Urothelium cell line (cell line): ENCODE measurements around the gene GATAD2A.
"Not testable (repeated sequence)": the region's sequence is repeated elsewhere in the genome, so short reads cannot be mapped to it uniquely, and the experiment has no call there.

Source experiments
- DNase-seq: peaks from one replicate; pipeline ENCODE4 v3.0.0; 2011; ENCODE audit warnings: low spot score, mixed read lengths
- FAIRE-seq: peaks from 2 replicates; lab custom pipeline; 2011; peaks lifted over from hg19 to GRCh38; lab: Jason Lieb, UNC

GATAD2A gene, protein sequence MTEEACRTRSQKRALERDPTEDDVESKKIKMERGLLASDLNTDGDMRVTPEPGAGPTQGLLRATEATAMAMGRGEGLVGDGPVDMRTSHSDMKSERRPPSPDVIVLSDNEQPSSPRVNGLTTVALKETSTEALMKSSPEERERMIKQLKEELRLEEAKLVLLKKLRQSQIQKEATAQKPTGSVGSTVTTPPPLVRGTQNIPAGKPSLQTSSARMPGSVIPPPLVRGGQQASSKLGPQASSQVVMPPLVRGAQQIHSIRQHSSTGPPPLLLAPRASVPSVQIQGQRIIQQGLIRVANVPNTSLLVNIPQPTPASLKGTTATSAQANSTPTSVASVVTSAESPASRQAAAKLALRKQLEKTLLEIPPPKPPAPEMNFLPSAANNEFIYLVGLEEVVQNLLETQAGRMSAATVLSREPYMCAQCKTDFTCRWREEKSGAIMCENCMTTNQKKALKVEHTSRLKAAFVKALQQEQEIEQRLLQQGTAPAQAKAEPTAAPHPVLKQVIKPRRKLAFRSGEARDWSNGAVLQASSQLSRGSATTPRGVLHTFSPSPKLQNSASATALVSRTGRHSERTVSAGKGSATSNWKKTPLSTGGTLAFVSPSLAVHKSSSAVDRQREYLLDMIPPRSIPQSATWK

DNA sequence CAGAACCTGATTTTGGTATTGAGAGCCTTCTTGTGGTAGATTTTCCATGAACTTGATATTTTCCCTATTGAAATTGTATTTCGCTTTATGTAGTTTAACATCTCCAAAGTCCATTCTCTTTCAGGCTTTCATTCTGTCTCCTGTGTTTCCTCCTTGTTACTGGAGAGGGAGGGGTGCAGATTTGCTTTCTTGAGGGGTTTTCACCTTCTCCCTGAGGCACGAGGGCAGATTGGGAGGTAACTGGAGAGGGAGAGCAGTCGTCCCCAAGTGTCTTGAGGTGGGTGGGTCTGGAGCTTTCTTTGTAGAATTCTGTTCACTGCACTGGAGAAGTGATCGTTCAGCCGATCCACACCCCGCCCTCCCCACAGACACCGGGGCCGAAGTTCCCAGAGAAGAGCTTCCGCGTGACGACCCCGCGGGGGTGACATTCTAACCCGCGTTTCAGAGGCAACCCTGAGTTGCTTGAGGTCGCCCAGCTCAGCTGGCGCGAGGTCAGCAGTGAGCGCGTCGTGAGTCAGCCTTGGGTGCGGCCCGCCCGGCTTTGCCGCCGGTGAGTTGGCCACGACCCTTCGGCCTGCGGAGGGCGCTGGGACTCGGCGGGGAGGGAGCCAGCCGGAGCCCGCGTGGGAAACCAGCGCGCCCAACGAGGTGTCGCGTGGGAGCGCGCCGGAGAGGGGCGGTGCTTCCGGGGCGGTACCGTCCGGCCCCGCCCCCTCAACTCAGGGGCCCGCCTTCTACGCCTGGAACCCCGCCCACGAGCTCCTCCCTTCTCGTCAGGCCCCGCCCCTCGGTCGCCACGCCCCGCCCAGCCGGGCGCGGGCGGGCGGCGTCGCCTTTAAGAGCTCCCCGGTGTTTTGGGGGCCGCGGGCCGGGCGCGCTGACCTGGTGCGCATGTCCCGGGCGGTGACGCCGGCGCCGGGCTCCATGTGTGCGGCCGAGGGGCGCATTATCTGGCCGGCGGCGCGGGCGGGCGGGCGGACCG, at the start of gene GATAD2A:
GATAD2A (plus strand) TSS at position 797 of the 982 bp plus-strand sequence. CDS start 59,671 bp downstream, outside the sequence.
- FAIRE-seq: no peak

DNA sequence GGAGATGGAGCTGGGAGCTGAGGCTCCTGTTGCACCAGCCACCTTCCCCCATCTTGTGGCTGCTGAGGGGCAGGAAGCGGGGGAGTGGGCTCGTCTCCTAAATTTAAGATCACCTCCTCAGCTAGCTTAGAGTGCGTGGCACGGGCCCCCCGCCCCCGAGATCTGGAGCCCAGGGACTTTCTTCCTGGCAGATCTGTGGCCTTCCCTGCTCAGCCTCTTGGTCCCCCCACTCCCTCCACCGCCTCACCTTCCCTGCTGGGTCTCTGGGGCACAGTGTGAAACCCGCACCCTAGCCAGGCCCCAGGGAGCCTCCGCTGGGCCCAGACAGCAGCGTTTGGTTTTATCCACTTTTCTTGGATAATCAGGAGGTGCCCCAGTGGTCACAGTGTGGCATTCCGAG, 49.0 kb upstream of the GATAD2A start:
- no peak for DNase-seq

More for the DNA sequence above, at the start of gene GATAD2A:
- peak; percentile 84 for DNase-seq

DNA sequence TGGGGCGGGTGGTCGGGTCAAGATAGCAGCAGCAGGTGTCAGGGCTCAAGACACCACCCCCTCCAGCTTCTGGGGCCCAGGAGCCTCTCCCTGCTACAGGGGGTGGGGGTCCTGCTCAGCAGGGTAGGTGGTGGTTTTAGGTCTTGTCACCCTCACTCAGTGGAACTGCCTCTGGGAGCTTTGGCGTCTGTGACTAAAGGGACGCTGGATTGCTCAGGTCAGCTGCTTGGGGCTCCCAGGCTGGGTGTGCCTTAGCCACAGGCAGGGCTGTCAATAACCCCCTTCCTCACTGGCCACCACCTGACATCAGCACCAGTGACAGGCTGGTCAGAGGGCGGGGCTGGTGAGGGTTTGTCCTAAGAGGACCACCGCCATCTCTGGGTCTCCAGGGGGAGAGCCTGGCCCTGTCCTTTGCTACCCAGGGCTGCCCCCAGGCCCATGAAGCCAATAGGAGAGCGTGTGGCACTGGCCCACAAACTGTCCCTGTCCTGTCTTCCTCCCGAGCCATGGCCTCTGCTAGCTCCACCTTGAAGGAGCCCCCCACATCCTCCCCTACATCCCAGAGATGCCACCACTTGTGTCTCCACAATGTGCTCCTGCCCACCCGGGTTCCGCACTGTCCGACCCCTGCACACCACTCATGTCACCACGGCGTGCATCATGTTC, 48.4 kb upstream of the GATAD2A start:
- FAIRE-seq (no peak), DNase-seq (no peak)

More for the DNA sequence above, 49.0 kb upstream of the GATAD2A start:
- no peak for FAIRE-seq

DNA sequence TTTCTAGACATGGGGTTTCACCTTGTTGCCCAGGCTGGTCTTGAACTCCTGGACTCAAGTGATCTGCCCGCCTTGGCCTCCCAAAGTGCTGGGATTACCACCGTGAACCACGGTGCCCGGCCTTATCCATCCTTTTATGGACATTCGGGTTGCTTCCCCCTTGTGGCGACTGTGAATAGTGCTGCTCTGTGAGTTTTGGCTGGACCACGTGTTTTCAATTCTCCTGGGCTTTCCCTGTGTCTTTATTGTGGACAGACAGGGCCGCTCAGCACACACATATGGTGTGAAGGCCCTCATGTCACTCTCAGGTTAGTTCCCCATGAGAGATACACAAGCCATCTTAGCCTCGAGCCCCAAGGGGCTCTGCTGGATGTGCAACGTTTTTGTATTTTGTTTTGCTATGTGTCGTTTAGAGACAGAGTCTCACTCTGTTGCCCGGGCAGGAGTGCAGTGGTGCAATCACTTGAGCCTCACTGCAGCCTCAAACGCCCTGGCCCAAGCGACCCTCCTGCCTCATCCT, 44.3 kb upstream of the GATAD2A start:
- DNase-seq: peak; percentile 60
- FAIRE-seq: no peak

DNA sequence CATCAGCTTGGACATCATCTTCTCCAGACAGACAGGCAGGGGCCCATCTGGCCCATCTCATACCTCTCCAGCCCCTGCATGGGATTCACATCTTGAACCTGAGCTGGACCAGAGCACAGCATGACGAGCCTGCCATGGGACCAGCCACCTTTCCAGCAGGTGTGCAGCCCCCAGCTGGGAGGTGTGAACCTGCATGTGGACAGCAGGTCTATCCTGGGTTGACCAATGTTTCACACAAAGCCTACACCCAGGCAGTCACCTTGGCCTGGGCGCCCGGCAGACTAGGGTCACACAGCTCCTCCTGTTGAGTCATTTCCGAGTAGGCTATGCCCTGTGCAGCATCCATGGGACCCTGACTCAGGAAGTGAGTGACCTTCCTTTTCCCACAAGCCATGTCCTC, 43.4 kb upstream of the GATAD2A start:
- DNase-seq (no peak), FAIRE-seq (no peak)

DNA sequence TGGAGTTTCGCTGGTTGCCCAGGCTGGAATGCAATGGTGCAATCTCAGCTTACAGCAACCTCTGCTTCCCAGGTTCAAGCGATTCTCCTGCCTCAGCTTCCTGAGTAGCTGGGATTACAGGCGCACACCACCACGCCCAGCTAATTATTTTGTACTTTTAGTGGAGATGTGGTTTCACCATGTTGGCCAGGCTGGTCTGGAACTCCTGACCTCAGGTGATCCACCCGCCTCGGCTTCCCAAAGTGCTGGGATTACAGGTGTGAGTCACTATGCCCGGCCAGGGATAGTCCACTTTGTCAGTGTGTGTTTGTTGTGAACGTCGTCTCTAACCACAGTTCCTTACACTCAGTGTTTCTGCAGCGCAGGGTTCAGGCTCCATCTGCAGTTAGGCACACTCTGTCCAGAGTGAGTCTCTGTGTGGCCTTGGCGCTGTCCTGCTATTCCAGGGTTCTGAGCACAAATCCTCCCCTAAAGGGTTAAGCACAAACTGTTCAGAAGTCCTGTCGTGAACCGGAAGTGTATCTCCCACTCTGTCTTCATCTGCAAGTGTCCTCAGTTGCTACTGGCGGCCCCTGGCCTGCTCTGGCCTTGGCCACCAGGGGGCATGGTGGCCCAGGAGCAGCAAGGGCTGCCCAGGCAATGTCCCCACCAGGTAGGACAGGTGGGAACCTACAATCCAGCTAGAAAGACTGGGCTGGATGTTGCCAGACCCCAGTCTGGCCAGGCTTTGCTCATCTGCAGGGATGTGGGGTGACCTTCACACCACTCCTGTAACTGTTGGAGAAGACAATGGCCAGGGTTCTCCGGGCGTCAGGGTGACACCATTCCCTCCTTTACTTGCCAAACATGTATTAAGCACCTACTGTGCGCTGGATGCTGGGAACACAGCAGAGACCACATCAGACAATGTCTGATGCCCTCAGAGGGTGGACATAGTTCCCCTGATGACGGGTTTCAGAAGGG, 38.8 kb upstream of the GATAD2A start:
- FAIRE-seq: no peak
- peak; percentile 67 for DNase-seq

DNA sequence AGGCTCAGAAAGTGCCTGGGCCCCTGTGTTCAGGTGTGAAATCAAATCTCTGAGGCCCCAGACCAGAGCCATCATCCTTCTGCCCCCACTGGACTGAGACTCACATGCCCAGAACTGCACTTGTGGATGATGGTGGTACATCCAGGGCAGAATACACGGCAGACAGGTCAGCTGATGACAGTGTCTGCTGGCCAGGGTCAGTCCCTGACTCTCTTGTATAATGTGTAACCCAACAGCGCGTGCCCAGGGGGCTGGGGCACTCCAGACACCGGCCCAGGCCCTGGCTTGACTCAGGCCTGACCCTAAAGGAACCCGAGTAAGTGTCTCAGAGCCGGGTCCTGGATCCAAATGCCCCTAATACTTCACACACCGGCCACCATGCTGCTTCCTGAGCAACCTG, 37.4 kb upstream of the GATAD2A start:
- no peak for FAIRE-seq
- DNase-seq: no peak

DNA sequence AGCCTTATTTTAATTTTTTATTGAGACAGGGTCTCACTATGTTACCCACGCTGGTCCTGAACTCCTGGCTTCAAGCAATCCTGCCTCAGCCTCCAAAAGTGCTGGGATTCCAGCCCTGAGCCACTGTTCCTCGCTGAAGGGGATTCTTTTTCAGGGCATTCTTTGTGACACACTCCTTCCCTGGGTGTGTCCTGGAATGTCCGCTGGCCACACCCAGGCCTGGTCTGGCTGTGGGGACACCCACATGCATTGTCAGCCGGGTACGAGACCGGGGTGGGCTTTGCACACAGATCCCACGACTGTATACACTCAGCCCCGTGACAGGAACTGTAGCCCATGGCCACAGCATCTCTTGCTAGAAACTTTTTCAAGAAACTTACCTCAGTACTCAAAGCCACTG, 34.4 kb upstream of the GATAD2A start:
- no peak for FAIRE-seq
- DNase-seq: peak; percentile 19

DNA sequence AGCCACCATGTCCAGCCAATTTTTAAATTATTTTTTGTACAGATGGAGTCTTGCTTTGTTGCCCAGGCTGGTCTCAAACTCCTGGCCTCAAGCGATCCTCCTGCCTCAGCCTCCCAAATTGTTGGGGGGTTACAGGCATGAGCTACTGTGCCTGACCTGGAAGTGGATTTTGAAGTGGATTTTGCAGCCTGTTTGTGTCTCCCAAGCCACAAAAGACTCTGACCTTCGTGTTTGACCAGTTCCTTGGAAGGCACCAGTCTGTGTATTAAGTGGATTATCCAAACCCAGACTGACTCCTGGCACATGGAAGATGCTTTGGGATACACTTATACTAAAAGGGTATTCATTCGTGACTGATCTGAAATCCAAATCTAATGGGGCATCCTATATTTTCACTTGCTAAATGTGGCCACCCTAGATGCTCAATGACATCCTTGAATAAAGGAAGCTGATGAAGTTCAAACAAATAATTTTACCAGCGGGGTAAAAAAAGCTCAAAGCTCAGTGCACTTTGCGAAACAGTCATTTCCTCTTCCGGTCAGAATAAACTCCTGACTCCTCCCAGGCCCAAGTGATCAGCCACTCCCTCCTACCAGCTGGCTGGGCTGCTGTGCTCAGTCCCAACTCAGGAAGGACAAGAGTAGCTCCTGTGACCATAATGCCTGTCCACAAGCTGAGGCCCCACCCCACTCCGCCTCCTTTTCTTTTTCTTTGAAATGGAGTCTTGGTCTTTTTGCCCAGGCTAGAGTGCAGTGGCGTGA, 32.6 kb upstream of the GATAD2A start:
- DNase-seq (no peak), FAIRE-seq (no peak)

DNA sequence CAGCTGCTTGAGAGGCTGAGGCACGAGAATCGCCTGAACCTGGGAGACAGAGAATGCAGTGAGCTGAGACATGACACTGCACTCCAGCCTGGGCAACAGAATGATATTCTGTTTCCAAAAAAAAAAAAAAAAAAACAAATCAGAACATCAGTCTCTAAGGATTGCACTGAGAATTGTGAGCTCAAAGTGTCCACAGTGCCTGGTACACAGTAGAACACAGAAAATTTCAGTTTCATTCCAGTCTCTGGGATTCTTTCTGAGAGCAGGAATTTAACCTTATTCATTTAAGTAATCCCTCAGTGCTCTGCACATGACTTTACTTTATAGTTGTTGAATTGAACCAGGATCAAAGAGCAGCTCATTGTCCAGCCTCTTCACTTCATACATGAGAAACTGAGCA, 25.9 kb upstream of the GATAD2A start:
- no peak for DNase-seq
- no peak for FAIRE-seq

DNA sequence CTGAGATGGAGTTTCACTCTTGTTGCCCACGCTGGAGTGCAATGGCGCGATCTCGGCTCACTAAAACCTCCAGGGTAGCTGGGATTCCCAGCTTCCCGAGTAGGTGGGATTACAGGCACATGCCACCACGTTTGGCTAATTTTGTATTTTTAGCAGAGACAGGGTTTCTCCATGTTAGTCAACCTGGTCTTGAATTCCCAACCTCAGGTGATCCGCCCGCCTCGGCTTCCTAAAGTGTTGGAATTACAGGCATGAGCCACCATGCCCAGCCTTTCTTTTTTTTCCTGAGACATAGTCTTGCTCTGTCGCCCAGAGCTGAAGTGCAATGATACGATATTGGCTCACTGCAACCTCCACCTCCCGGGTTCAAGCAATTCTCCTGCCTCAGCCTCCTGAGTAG, 25.2 kb upstream of the GATAD2A start:
- FAIRE-seq, DNase-seq: not testable (repeated sequence)

DNA sequence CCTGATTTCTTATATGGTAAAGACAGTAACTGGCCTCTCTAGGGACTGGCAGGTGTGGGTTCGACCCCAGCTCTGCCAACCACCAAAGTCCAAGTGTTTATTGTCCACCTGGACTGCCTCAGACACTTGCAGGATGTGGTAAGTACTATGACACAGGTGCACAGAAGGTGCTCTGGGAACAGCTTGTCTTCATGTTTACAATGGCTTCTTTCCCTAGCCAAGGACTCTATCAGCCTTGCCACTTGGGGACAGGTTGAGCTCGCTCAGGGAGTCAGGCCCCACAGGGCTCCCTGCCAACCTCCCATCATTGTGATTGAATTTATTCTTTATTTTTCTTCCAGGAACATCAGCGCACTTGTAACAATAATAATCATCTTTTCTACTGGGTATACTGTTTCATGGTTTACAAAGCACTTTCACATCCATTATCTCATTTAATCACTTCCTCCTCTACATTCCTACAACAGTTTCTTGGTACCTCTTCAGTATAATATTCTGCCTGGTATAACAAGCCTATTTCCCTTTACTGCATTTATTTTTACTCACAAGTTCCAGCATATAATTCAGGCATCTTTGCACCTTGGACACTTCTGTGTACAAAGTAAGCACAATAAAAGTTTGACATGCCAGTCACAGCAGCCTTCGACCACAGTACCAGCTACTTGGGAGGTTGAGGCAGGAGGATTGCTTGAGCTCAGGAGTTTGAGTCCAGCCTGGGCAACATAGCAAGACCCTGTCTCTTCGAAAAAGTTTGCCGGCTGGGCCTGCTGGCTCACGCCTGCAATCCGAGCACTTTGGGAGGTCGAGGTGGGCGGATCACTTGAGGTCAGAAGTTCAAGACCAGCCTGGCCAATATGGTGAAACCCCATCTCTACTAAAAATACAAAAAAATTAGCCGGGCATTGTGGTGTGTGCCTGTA, 24.2 kb upstream of the GATAD2A start:
- DNase-seq (no peak), FAIRE-seq (no peak)

DNA sequence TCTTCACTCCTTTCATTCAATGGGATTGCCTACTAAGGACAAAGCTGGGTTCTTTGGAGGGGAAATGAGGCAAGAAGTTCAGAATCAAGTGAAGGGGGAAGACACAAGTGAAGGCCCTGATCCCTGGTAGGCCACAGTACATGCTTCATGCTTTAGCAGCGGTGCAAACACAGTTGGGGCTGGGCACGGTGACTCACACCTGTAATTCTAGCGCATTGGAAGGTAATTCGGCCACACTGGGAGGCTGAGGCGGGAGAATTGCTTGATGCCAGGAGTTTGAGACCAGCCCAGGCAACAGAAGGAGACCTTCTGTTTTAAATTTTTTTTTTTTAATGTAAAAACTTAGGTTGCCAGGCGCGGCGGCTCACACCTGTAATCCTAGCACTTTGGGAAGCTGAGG, 23.4 kb upstream of the GATAD2A start:
- DNase-seq (no peak), FAIRE-seq (no peak)

DNA sequence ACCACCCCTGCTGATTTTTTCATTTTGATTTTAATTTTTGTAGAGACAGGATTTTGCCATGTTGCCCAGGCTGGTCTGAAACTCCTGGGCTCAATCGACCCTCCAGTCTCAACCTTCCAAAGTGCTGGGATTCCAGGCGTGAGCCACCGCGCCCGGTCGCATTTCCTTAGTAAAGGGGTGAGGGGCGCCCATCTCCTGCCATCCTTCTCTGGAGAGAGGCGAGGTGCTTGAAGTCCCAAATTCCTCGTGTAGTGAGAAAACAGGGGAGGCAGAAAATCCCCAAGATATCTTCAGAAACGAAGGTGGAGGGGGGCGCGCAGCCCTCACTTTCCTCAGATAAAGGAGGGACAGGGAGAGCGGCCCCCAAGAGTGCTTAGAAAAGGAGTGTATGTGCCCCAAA, 21.0 kb upstream of the GATAD2A start:
- DNase-seq (no peak), FAIRE-seq (no peak)

DNA sequence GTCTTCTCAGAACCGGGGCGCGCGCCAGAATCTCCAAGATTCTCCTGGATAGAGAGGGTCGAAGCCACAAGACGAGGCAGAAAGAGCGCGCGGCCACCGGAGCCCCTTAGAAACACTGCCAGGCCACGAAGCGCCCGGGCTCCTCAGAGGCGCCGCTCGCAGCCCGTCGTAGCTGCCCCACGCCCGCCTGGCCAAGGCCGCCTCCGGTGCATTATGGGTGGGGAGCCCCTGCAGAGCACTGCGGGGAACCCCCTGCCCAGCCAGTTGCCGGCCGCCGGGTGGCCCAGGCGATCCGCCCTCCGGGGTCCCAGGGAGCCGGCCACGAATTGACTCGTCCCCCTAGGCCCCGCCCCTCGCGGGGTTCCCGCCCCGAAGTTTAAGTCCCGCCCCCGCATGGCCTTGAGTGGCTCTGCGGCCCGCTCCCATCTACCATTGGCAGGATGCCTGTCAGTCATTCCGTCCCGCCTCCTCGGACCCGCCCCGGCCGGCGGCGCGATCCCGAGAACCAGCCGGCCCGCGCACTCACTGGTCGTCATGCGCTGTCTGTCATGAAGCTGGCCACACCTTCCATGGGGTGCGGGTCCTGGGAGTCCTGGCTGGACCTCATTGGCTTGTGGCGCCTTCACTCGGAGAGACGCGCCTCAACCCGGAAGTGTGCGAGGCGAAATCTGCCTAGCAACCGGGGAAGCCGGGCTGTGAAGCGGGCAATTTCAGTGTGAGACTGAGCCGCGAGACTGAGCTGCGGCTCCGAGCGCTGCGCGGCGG, 20.2 kb upstream of the GATAD2A start:
- DNase-seq: peak; percentile 94
- peak; percentile 17 for FAIRE-seq
